Measurements from ENCODE around the gene SLITRK6. TPM values are rescaled to one million over a fixed set of nuclear protein-coding genes. Genes with fewer than 3 reads are reported as not detected.

The SLITRK6 gene, protein sequence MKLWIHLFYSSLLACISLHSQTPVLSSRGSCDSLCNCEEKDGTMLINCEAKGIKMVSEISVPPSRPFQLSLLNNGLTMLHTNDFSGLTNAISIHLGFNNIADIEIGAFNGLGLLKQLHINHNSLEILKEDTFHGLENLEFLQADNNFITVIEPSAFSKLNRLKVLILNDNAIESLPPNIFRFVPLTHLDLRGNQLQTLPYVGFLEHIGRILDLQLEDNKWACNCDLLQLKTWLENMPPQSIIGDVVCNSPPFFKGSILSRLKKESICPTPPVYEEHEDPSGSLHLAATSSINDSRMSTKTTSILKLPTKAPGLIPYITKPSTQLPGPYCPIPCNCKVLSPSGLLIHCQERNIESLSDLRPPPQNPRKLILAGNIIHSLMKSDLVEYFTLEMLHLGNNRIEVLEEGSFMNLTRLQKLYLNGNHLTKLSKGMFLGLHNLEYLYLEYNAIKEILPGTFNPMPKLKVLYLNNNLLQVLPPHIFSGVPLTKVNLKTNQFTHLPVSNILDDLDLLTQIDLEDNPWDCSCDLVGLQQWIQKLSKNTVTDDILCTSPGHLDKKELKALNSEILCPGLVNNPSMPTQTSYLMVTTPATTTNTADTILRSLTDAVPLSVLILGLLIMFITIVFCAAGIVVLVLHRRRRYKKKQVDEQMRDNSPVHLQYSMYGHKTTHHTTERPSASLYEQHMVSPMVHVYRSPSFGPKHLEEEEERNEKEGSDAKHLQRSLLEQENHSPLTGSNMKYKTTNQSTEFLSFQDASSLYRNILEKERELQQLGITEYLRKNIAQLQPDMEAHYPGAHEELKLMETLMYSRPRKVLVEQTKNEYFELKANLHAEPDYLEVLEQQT
- total RNA-seq = not detected in 2 replicates

DNA sequence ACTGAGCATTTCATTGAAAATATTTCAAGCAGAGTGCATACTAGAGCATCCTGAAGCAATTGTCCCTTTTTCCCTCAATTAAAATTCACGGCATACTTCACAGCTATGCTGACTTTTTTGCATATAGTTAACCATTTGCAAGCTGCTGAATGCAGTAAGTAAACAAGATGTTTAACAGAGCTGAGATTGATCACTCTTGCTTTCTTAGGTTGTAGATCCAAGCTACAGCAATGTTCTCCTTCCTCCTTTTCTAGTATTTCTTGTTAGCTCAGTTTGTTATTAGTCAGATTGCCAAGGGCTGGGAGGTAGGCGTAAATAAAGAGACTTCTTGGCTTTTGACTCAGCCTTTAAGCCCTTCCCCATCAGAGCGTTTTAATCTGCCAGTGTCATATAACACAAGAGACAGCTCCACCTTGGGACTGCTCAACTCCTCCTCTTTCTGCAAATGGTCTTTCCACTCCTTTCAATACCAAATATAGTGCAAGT is at the start of gene SLITRK6:
TSS of gene SLITRK6 (minus strand) at position 323 of the 486 bp plus-strand sequence. CDS start 2,911 bp downstream, outside the sequence.

Measured in endothelial cell of coronary artery (primary cell).